GM18951 (cell line): ENCODE results near the gene DDA1.
"Not testable (repeated sequence)": the region's sequence is repeated elsewhere in the genome, so short reads cannot be mapped to it uniquely, and the experiment has no call there.

ENCODE experiments used
- POLR2A ChIP-seq: IDR thresholded peaks from 4 replicates; pipeline ENCODE4 v1.6.1; 2011; ENCODE audit warnings: mild to moderate bottlenecking; ENCODE audit not compliant: insufficient read length, insufficient read depth; ENCODE audit errors: extremely low read depth
- in situ Hi-C: fragments of 300-500 bp; cut with MboI; formaldehyde crosslinking; loops from one replicate; pipeline ENCODE4 v1.12.0; 2022; ENCODE audit warnings: low sequenced_read_pairs, mixed read lengths, inconsistent platforms; ENCODE audit not compliant: unreplicated experiment

The DDA1 gene

GRCh38 chr19:17341386-17341785, 32.0 kb downstream of the DDA1 start:
- TF ChIP-seq POLR2A = no peak
- in situ Hi-C loops = no loop called here

DNA sequence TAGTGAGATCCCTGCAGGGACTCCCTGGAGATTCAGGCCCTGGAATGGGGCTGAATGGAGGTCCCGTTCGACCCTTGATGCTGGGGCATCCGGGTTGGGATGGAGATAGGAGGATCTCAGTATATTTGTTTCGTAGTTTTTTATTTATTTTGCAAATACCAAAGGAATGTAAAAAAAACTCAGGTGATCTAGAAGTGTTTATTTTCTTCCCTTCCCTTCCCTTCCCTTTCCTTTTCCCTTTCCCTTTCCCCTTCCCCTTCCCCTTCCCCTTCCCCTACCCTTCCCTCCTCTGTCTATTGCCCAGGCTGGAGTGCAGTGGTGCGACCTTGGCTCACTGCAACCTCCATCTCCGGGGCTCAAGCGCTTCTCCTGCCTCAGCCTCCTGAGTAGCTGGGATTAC, 32.5 kb downstream of the DDA1 start:
- in situ Hi-C loops = no loop called here
- no peak for TF ChIP-seq POLR2A

GRCh38 chr19:17346109-17346671, 36.8 kb downstream of the DDA1 start:
- no peak for TF ChIP-seq POLR2A
- in situ Hi-C loops = loop anchor here (5.0 kb wide), 1 partner anchor 41 kb away; no protein-coding TSS in a partner anchor

GRCh38 chr19:17347361-17347760, 38.0 kb downstream of the DDA1 start:
- no peak for TF ChIP-seq POLR2A
- in situ Hi-C loops = loop anchor here (5.0 kb wide), 1 partner anchor 40 kb away; no protein-coding TSS in a partner anchor

DNA sequence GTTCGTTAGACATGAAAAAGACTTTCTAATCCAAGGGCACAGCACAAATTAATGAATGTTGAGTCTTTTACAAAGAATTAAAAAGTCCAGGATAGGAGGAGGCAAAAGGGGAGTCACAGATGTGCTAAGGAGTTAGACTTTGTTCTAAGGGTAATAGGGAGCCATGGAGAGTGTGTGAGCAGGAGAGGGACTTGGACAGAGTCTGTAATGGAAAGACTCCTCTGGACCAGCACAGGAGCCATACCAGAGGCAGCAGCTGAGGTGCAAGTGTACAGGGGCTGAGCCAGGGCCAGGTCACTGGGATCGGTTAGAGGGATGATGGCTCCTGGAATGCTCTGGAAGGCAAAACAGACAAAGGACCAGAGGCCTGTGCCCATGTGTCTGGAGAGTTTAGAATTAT, 38.5 kb downstream of the DDA1 start:
- in situ Hi-C loops = loop anchor here (5.0 kb wide), 1 partner anchor 39 kb away; no protein-coding TSS in a partner anchor
- no peak for TF ChIP-seq POLR2A

- no peak for TF ChIP-seq POLR2A
- in situ Hi-C loops = loop anchor here (5.0 kb wide), 1 partner anchor 39 kb away; no protein-coding TSS in a partner anchor
These were observed 39.3 kb downstream of the DDA1 start for GRCh38 chr19:17348700-17349099.

DNA sequence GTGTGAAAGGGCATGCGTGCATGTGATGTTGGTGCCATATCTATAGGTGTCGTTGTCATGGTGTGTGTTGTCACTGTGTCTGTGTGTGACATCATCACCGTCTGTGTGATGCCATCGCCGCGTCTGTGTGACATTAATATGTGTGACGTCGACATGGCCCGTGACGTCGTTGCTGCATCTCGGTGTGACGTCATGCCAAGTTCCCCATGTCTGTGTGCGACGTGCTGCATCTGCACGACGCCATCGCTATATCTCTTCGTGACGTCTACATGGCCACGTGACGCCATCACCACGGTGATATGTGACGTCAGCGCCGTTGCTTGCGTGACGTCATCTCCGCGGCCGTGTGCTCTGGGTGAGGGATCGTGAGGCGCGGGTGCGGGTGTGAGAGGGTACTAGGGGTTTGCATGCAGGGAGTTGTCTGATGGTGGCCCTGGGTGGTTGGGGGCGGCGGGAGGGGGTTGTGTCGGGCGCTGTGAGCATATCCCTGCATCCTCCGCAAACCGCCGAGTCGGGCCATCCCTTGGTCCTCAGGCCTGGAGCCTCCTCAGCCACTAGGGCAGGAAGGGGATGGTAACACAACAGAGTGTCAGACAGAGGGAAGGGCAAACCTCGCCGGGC, 42.6 kb downstream of the DDA1 start:
- in situ Hi-C loops = no loop called here
- TF ChIP-seq POLR2A = no peak

DNA sequence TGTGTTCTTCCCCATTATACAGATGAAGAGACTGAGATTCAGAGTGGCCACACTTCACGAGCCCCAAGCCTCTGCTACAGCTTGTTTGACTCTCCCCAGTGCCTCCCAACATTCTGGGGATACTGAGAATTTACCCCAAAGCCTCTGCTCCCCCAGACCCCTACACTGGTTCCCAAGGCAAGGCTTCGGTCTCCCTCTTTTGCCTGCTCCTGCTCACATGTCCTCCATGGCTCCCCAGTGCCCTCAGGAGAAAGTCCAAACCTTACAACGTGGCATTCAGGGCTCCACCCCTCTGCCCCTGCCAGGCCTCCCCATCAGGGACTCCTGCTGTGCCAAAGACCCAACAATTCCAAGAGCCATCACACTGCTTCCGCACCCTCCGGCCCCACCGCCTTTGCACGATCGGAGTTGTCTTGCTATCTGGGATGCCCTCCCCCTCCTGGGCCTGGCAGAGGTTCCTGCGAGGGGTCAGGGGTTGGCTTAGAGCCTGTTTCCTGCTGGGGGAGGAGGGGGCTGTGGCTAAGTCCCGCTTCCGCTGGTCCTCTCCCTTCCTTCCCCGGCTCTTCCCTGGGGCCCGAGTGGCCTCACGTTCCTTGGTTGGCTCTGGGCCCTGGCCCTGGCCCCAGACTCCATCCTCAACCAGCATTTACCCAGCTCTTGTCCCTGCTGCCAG, 43.4 kb downstream of the DDA1 start:
- TF ChIP-seq POLR2A = no peak
- in situ Hi-C loops = no loop called here

DNA sequence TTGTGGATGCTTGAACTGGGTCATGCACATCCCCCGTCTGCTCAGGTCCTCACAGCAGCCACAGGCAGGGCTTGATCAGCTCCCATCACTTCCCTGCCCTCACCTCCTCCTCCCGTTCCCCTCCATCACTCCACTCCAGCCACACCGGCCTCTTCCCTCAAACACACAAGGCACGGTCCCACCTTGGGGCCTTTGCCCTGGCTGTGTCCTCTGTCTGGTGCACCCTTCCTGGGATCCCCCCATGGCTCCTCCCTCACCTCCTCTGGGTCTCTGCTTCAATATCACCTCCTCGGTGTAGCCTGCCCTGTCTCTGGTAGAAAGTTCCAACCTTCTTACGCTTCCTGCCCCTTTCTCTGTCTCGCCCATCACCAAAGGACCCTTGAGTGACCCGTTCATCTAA, 44.0 kb downstream of the DDA1 start:
- in situ Hi-C loops = no loop called here
- TF ChIP-seq POLR2A = no peak

DNA sequence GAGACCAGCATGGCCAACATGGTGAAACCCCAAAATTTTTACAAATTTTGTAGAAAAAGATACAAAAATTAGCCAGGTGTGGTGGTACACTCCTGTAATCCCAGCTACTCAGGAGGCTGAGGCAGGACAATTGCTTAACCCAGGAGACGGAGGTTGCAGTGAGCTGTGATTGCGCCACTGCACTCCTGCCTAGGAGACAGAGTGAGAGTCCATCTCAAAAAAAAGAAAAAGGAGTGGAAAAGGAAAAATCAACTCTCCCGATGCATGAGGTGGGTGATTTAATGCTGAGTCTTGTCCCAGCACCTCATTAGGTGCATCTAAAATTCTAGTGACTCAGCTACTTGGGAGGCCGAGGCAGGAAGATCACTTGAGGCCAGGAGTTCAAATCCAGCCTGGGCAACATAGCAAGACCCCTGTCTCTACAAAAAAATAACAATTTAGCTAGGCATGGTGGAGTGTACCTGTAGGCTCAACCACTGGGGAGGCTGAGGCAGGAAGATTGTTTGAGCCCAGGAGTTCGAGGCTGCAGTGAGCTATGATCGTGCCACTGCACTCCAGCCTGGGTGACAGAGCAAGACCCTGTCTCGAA, 47.8 kb downstream of the DDA1 start:
- TF ChIP-seq POLR2A = no peak
- in situ Hi-C loops = no loop called here

- no peak for TF ChIP-seq POLR2A
- in situ Hi-C loops = no loop called here
These were observed 48.4 kb downstream of the DDA1 start for GRCh38 chr19:17357724-17358123.

DNA sequence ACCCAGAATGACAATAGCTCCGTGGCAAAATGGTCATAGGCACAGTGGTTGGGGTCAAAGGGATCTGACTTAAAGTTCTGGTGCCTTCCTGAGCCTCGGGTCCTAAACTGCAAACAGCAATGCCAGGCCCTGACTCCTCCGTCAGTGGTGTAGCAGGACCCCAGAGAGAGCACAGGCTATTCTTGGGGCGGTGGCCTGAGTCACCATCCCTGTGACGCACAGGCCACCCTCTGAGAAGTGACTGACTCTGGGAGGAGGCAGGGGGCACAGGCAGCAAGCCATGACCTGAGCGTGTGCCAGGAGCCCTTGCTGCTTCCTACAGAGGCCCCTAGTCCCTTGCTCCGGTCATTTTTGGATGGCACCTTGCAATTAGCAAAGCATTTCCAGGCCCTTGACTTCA, 49.0 kb downstream of the DDA1 start:
- no peak for TF ChIP-seq POLR2A

GRCh38 chr19:17359905-17360800, 50.8 kb downstream of the DDA1 start:
- no peak for TF ChIP-seq POLR2A
- in situ Hi-C loops = no loop called here

More for the DNA sequence above, 49.0 kb downstream of the DDA1 start:
- in situ Hi-C loops = no loop called here

DNA sequence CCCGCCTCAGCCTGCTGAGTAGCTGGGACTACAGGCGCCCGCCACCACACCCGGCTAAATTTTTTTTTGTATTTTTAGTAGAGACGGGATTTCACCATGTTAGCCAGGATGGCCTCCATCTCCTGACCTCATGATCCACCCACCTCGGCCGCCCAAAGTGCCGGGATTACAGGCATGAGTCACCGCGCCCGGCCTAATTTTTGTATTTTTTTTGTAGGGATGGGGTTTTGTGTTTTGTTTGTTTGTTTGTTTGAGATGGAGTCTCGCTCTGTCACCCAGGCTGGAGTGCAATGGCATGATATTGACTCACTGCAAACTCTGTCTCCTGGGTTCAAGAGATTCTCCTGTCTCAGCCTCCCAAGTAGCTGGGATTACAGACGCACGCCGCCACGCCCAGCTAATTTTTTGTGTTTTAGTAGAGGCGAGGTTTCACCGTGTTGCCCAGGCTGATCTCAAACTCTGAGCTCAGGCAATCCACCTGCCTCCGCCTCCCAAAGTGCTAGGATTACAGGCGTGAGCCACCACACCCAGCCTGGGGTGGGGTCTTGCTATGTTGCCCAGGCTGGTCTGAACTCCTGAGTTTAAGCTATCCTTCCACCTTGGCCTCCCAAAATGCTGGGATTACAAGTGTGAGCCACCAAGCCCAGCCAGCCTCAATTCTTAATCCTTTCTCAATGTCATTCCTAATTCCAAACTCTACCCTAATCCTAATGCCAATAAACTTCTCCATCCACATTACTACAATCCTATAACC, 54.7 kb downstream of the DDA1 start:
- in situ Hi-C loops = not testable (repeated sequence)
